K562 (cell line): Measurements from ENCODE around the gene PDE4A. TPM values are rescaled to one million over a fixed set of nuclear protein-coding genes. Genes with fewer than 3 reads are reported as not detected.

ENCODE experiments used
- AFF4 ChIP-seq: sonication (generic); formaldehyde crosslinking; IDR thresholded peaks from 2 replicates; pipeline ENCODE4 v1.8.0; 2023; ENCODE audit warnings: mild to moderate bottlenecking, missing genetic modification reagents
- ATF3 ChIP-seq, 2 experiments: fragments of 450-650 bp in 1 of 2; sonication (generic) in 1 of 2; formaldehyde crosslinking in 1 of 2; IDR thresholded peaks in 1 of 2; conservative IDR thresholded peaks in 1 of 2; 2 replicates each; pipeline versions ENCODE4 v1.6.1 to v1.8.1; 2016 to 2023; ENCODE audit warnings: mild to moderate bottlenecking in 2 of 2, moderate library complexity in 2 of 2, inconsistent platforms in 1 of 2, missing genetic modification reagents in 1 of 2
- BCOR ChIP-seq: fragments of 450-650 bp; IDR thresholded peaks from 2 replicates; pipeline ENCODE4 v1.6.1; 2016
- C11orf30 ChIP-seq: fragments of 450-650 bp; IDR thresholded peaks from 2 replicates; pipeline ENCODE4 v1.6.1; 2016; ENCODE audit warnings: low read depth, mild to moderate bottlenecking
- CTCFL ChIP-seq: IDR thresholded peaks from 2 replicates; pipeline ENCODE4 v1.6.1; 2011; ENCODE audit warnings: borderline replicate concordance, low read depth, mild to moderate bottlenecking, moderate library complexity, low read length; ENCODE audit not compliant: insufficient read depth, poor library complexity, severe bottlenecking
- E2F6 ChIP-seq, 2 experiments: IDR thresholded peaks; 2 replicates each; pipeline ENCODE4 v1.6.1; 2011; ENCODE audit warnings: borderline replicate concordance in 1 of 2, control low read depth in 1 of 2, low read depth in 1 of 2, low read length in 1 of 2, mild to moderate bottlenecking in 1 of 2, mixed read lengths in 1 of 2, moderate library complexity in 1 of 2; ENCODE audit not compliant: insufficient read depth in 1 of 2, insufficient read length in 1 of 2, poor library complexity in 1 of 2, severe bottlenecking in 1 of 2; ENCODE audit errors: extremely low read depth in 1 of 2
- EP400 ChIP-seq: fragments of 450-650 bp; IDR thresholded peaks from 2 replicates; pipeline ENCODE4 v1.6.1; 2017; ENCODE audit warnings: antibody characterized with exemption, mild to moderate bottlenecking, moderate library complexity
- HCFC1 ChIP-seq: IDR thresholded peaks from 2 replicates; pipeline ENCODE4 v1.6.1; 2012; ENCODE audit warnings: low read depth, low read length, improper control_type of control experiment
- PRDM10 ChIP-seq: fragments of 450-650 bp; IDR thresholded peaks from 2 replicates; pipeline ENCODE4 v1.6.1; 2018; ENCODE audit not compliant: partially characterized antibody
- RAD51 ChIP-seq: fragments of 450-650 bp; IDR thresholded peaks from 2 replicates; pipeline ENCODE4 v1.7.1; 2016; ENCODE audit warnings: low read depth, mild to moderate bottlenecking, borderline replicate concordance
- SMARCA5 ChIP-seq: fragments of 450-650 bp; IDR thresholded peaks from 2 replicates; pipeline ENCODE4 v1.6.1; 2016
- USF2 ChIP-seq: sonication (generic); formaldehyde crosslinking; IDR thresholded peaks from 2 replicates; pipeline ENCODE4 v1.5.0; 2020; ENCODE audit warnings: missing genetic modification reagents
- polyA plus RNA-seq, 8 experiments: library from polyadenylated mRNA; depleted of rRNA in 4 of 8; stranded (reverse) in 5 of 8; unstranded in 3 of 8; fragments of >200 nt; fragmentation: Nextera tagmentation in 2 of 8; fragmentation: Illumina TruSeq in 1 of 8; extraction: Ambion mirVana in 2 of 8; extraction: Trizol in 1 of 8; gene quantifications; 2 replicates each; pipeline versions ENCODE4 v1.2.1 to v1.2.3, GENCODE V29; 2011 to 2014; ENCODE audit warnings: inconsistent platforms in 1 of 8, missing spikeins in 1 of 8
- total RNA-seq, 7 experiments: library from RNA; depleted of rRNA in 6 of 7; stranded (reverse); fragments of >200 nt in 6 of 7; fragmentation: Illumina TruSeq in 2 of 7; extraction: Trizol in 2 of 7; gene quantifications; 2 replicates each; pipeline versions ENCODE4 v1.2.1 to v1.2.3, GENCODE V29; 2011 to 2021; ENCODE audit warnings: low replicate concordance in 1 of 7

Gene PDE4A
- total and polyA plus RNA-seq, 9 of the 15 experiments (the other 6 are each of a cell fraction or from before 2014, with no cell fraction given) = 0.66 to 26.9 (median 4.6) TPM

- TF ChIP-seq PRDM10 (no peak), HCFC1 (peak; percentile 16; the same call in 1 of the 2 replicates), E2F6 (IDR thresholded peaks at IDR 0.05; ENCODE audit: borderline replicate concordance in 1 of 2, extremely low read depth in 1 of 2, insufficient read depth in 1 of 2, insufficient read length in 1 of 2, low read depth in 1 of 2, low read length in 1 of 2, poor library complexity in 1 of 2, severe bottlenecking in 1 of 2) (peak; percentile 17 to 58), CTCFL (peak; percentile 81), ATF3 (IDR thresholded peaks at IDR 0.05) (no peak), ATF3 (CRISPR knock-in tag; conservative IDR thresholded peaks at IDR 0.05) (0 out of 2 replicates have a peak, but pooled peaks have one; percentile 42), C11orf30 (0 out of 2 replicates have a peak, but pooled peaks have one; percentile 9), RAD51 (0 out of 2 replicates have a peak, but pooled peaks have one; percentile 28), SMARCA5 (no peak), USF2 (CRISPR knock-in tag) (peak; percentile 61), BCOR (0 out of 2 replicates have a peak, but pooled peaks have one; percentile 34), AFF4 (0 out of 2 replicates have a peak, but pooled peaks have one; percentile 32), EP400 (peak; percentile 43)
These were observed 85.4 kb downstream of the PDE4A start (continued) for GRCh38 chr19:10505583-10506229.
